ENCODE measurements around the gene SNX2.

SNX2 gene

DNA sequence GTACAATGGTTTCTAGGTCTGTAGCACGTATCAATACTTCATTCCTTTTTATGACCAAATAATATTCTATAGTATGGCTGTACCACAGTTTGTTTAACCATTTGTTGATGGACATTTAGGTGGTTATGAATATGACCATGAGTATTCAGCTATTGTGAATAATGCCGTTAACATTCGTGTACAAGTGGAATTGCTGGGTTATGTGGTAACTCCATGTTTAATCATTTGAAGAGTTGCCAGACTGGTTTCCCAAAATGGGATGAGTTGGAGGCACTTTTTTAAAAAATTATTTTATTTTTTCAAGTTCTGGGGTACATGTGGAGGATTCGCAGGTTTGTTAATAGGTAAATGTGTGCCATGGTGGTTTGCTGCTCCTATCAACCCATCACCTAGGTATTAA, 4.6 kb downstream of the SNX2 start:
- DNase-seq (ENCODE audit: extremely low read depth, low read depth): no peak

DNA sequence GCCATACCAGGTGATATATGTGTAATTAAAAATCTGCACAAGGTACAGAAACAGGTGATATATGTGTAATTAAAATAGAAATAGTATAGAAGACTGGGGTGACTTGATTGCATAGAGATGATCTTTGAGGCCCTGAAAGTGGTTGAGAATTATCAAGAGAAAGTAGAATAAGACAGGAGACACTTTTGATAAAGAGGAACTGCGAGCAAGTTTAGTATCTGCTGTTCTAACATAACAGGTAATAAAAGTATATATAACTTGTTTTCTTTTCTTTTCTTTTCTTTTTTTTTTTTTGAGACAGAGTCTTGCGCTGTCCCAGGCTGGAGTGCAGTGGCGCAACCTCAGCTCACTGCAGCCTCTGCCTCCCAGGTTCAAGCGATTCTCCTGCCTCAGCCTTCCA, 5.4 kb downstream of the SNX2 start:
- no peak overlapping the region for H3K4me3 ChIP-seq (replicated peaks; ENCODE audit: low read depth, low read length)
- TF ChIP-seq, protein P1, sequence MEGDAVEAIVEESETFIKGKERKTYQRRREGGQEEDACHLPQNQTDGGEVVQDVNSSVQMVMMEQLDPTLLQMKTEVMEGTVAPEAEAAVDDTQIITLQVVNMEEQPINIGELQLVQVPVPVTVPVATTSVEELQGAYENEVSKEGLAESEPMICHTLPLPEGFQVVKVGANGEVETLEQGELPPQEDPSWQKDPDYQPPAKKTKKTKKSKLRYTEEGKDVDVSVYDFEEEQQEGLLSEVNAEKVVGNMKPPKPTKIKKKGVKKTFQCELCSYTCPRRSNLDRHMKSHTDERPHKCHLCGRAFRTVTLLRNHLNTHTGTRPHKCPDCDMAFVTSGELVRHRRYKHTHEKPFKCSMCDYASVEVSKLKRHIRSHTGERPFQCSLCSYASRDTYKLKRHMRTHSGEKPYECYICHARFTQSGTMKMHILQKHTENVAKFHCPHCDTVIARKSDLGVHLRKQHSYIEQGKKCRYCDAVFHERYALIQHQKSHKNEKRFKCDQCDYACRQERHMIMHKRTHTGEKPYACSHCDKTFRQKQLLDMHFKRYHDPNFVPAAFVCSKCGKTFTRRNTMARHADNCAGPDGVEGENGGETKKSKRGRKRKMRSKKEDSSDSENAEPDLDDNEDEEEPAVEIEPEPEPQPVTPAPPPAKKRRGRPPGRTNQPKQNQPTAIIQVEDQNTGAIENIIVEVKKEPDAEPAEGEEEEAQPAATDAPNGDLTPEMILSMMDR (IDR thresholded peaks at IDR 0.05; ENCODE audit: low read depth, low read length, missing control alignments): no peak
- no peak for DNase-seq (ENCODE audit: extremely low read depth, low read depth)

More for the DNA sequence above, 4.6 kb downstream of the SNX2 start:
- no peak overlapping the region for H3K4me3 ChIP-seq (replicated peaks; ENCODE audit: low read depth, low read length)
- TF ChIP-seq, protein P1 (IDR thresholded peaks at IDR 0.05; ENCODE audit: low read depth, low read length, missing control alignments): no peak

DNA sequence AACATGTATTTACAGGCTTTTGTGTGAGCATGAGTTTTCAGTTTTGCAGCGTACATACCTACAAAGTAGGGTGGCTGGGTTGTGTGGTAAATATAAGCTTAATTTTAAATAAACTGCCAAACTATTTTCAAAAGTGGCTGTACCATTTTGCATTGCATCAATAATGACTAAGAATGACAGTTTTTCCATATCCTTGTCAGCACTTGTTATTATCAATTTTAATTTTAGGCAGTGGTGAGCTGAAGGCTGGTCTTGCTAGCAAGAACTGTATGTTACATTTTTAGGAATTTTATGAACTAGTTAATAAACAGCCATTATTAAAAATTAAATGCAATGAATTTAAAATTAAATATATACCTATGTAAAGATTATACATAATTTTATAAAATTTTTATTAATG, 6.6 kb downstream of the SNX2 start:
- no peak overlapping the region for H3K4me3 ChIP-seq (replicated peaks; ENCODE audit: low read depth, low read length)
- TF ChIP-seq, protein P1 (IDR thresholded peaks at IDR 0.05; ENCODE audit: low read depth, low read length, missing control alignments): no peak
- no peak for DNase-seq (ENCODE audit: extremely low read depth, low read depth)

DNA sequence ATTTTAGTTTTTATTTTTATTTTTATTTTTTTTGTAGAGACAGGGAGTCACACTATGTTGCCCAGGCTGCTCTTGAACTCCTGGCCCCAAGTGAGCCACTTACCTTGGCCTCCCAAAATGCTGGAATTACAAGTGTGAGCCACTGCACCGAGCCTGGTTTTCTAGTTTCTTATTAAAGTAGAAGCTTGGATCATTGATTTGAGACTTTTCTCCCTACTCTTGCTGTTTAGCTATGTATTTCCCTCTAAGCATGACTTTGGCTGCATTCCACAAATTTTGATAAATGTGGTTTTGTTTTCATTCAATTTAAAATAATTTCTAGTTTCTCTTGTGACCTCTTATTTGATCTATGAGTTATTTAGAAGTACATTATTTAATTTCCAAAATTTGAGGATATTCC, 10.4 kb downstream of the SNX2 start:
- TF ChIP-seq, protein P1 (IDR thresholded peaks at IDR 0.05; ENCODE audit: low read depth, low read length, missing control alignments): no peak
- no peak for DNase-seq (ENCODE audit: extremely low read depth, low read depth)
- H3K4me3 ChIP-seq (replicated peaks; ENCODE audit: low read depth, low read length): no peak overlapping the region

DNA sequence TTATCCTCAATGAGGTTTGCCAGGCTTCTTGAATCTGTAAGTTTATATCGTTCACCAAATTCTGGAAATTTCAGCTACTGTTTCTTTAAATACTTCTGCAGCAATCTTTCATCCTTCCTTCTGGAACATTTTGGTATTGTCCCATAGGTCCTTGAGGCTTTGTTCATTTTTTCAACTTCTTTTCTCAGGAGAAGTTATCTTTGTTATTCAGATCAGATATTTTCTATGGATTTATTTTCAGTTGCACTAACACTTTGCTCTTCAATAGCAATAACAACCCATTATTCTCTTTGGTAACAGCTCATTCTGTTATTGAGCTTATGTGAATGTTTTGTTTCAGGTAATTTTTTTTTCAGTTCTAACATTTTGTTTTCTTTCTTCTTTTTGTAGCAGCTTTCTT, 13.5 kb downstream of the SNX2 start:
- DNase-seq (ENCODE audit: extremely low read depth, low read depth): no peak
- H3K4me3 ChIP-seq (replicated peaks; ENCODE audit: low read depth, low read length): no peak overlapping the region
- TF ChIP-seq, protein P1 (IDR thresholded peaks at IDR 0.05; ENCODE audit: low read depth, low read length, missing control alignments): no peak

DNA sequence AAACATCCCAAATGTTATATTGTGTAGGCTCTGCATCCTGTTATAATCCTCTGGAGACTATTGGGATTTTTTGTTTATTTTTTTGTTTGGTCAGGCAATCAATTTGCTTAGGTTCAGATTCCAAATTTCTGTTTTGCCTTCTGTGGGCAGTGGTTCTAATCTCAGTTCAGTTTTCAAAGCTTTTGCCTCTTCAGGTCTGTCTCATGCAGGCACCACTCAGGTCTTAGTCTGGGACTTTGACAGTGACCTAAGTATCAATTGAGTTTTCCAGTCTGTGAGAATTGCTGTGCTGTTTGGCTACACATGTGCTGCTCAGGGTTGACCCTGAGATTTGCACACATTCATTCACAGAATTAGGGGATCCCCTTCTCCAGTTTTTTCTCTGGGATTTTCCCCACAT, 14.1 kb downstream of the SNX2 start:
- TF ChIP-seq, protein P1 (IDR thresholded peaks at IDR 0.05; ENCODE audit: low read depth, low read length, missing control alignments): no peak
- H3K4me3 ChIP-seq (replicated peaks; ENCODE audit: low read depth, low read length): no peak overlapping the region
- no peak for DNase-seq (ENCODE audit: extremely low read depth, low read depth)

DNA sequence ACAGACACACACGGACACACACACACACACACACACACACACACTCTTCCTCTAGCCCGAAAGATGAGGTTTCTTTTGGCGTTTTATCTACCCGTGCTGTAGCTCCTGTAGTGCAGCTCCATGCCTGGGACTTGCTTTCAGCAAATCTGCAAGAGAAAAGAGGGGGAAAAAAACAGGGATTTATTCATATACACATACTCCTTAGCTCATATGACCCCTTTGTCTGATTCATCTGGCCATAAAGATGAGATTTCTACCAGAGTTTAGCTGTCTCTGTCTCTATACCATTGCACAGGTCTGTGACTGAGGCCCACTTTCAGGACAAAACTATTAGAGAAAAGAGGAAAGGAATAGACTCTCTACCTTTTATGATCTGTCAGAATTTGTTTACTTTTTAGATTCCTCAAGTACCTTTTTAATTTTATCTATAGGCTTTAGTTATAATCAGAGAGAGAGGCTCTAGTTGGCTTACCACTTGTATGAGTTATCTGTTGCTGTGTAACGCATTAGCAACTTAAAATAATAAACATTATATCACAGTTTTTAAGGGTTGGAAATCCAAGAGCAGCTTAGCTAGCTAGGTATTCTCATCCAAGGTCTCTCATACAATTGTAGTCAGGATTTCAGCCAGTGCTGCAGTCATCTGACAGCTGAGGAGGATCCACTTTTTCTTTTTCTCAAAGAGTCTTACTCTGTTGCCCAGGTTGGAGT, 14.7 kb downstream of the SNX2 start:
- DNase-seq (ENCODE audit: extremely low read depth, low read depth): no peak
- H3K4me3 ChIP-seq (replicated peaks; ENCODE audit: low read depth, low read length): no peak overlapping the region
- TF ChIP-seq, protein P1 (IDR thresholded peaks at IDR 0.05; ENCODE audit: low read depth, low read length, missing control alignments): no peak
